Peyer's patch (tissue), 4 donors: ENCODE results near the gene S100A8.

Experiments
- POLR2A ChIP-seq, 2 donors: fragments of 450-650 bp; IDR thresholded peaks; one replicate each; pipeline ENCODE4 v1.5.1; 2017; ENCODE audit warnings: antibody characterized with exemption in 2 of 2, mild to moderate bottlenecking in 2 of 2, moderate library complexity in 2 of 2
- TF ChIP-seq, protein P1 (sequence below), 6 experiments: fragments of 450-650 bp in 4 of 6; fragments of 200-600 bp in 2 of 6; sonication (generic) in 1 of 6; IDR thresholded peaks; one replicate each; pipeline ENCODE4 v1.5.1; 2017 to 2019; ENCODE audit warnings: antibody characterized with exemption in 6 of 6, mild to moderate bottlenecking in 3 of 6, moderate library complexity in 1 of 6

DNA sequence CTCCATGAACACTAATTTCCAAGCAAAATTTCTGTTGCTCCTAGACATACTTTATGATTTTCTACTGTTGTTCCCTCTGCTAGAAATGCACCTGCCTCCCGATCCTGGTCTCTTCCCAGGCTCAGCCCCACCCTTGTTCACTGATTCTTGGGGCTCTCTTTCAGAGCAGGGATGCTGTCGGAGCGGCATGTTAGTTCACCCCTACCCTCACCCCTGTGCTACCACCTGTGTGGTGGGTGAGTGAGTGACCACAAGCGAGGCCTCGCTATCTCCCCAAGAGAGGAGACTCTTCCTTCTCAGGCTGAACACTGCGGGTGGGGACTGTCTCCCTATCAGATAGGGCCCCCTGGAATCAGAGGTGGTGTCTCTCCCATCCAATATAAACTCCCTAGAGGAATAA, 4.9 kb upstream of the S100A8 start:
- TF ChIP-seq, protein P1, sequence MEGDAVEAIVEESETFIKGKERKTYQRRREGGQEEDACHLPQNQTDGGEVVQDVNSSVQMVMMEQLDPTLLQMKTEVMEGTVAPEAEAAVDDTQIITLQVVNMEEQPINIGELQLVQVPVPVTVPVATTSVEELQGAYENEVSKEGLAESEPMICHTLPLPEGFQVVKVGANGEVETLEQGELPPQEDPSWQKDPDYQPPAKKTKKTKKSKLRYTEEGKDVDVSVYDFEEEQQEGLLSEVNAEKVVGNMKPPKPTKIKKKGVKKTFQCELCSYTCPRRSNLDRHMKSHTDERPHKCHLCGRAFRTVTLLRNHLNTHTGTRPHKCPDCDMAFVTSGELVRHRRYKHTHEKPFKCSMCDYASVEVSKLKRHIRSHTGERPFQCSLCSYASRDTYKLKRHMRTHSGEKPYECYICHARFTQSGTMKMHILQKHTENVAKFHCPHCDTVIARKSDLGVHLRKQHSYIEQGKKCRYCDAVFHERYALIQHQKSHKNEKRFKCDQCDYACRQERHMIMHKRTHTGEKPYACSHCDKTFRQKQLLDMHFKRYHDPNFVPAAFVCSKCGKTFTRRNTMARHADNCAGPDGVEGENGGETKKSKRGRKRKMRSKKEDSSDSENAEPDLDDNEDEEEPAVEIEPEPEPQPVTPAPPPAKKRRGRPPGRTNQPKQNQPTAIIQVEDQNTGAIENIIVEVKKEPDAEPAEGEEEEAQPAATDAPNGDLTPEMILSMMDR (IDR thresholded peaks at IDR 0.05) = no peak
- TF ChIP-seq POLR2A (IDR thresholded peaks at IDR 0.05) = no peak
